Endometrial microvascular endothelial cells (primary cell): ENCODE results near the gene FOXP1. TPM values are rescaled to one million over a fixed set of nuclear protein-coding genes. Genes with fewer than 3 reads are reported as not detected.

Experiments
- in situ Hi-C: cut with HindIII; loops from 2 replicates; pipeline ENCODE4 v1.10.0; 2017; ENCODE audit warnings: low sequenced_read_pairs, low pct_unique_long_range_greater_than_20kb; ENCODE audit errors: inconsistent ontology term
- total RNA-seq: library from RNA; depleted of rRNA; stranded (reverse); fragments of >200 nt; gene quantifications from one replicate; pipeline ENCODE4 v1.2.3, GENCODE V29; 2015; ENCODE audit errors: inconsistent ontology term

The FOXP1 gene
- total RNA-seq, 1 donor from 2014 or later, result 37.2 TPM

- in situ Hi-C loops, result no loop called here
Observed at GRCh38 chr3:70933105-70933810, 650.3 kb downstream of the FOXP1 start.

- in situ Hi-C loops, result no loop called here
Observed at GRCh38 chr3:70930066-70930465, 653.5 kb downstream of the FOXP1 start.

GRCh38 chr3:70927239-70927638 lies 656.3 kb downstream of the FOXP1 start:
- in situ Hi-C loops, result no loop called here

GRCh38 chr3:70926835-70927234 lies 656.7 kb downstream of the FOXP1 start:
- in situ Hi-C loops, result no loop called here

- in situ Hi-C loops, result no loop called here
Observed at GRCh38 chr3:70919661-70920060, 663.9 kb downstream of the FOXP1 start.

GRCh38 chr3:70919091-70919490 lies 664.4 kb downstream of the FOXP1 start:
- in situ Hi-C loops, result no loop called here

- in situ Hi-C loops, result no loop called here
Observed at GRCh38 chr3:70916375-70917055, 667.0 kb downstream of the FOXP1 start.

- in situ Hi-C loops, result no loop called here
Observed at GRCh38 chr3:70914862-70915261, 668.7 kb downstream of the FOXP1 start.

GRCh38 chr3:70911719-70912118 lies 671.8 kb downstream of the FOXP1 start:
- in situ Hi-C loops, result no loop called here

GRCh38 chr3:70905491-70905890 lies 678.0 kb downstream of the FOXP1 start:
- in situ Hi-C loops, result no loop called here

Other genes starting within 250 kb of the FOXP1 start
- 1.5 TPM for gene EIF4E3, start 141.7 kb upstream of the FOXP1 start, total RNA-seq
- not detected for gene GPR27, start 170.1 kb upstream of the FOXP1 start, total RNA-seq
- gene PROK2, start 201.4 kb upstream of the FOXP1 start, total RNA-seq, result not detected